ENCODE data around the gene FAM47E.

The FAM47E gene

DNA sequence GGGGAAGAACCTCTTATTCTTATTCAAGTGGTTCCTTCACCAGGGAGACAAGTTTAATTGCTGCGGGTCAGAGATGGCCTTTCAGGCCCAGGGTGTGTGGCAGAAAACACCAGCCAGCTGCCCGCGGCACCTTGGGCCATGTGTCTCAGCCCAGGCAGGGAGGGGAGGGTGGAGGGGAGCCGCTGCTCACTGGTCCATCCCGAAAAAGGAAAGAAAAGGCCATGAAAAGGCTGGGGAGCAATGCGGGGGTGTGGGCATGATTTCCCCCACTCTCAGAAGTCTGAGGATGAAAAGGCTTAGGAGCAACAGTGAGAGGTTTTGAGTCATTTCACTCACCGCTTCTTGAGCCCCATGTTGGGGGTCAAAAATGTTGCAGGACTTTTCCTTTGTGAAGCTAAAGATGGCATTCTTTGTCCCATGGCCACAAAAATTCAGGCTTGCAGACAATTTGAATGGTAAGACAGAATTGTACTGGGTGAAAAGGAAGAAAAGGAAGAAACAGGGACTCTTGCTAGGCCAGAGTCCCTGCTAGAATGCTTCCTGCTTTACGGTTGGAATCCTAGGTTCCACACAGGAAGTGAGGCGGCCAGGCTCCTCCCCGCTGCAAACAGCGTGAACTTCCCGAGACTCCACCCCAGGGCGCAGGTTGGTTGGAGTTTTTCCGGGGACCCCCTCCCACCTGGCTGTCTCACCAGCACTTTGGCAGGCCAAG lies 17.4 kb upstream of the FAM47E start:
- H3K27ac ChIP-seq = peak overlapping the region; percentile 59; the same call in 1 of the 2 replicates
- TF ChIP-seq, protein P1, sequence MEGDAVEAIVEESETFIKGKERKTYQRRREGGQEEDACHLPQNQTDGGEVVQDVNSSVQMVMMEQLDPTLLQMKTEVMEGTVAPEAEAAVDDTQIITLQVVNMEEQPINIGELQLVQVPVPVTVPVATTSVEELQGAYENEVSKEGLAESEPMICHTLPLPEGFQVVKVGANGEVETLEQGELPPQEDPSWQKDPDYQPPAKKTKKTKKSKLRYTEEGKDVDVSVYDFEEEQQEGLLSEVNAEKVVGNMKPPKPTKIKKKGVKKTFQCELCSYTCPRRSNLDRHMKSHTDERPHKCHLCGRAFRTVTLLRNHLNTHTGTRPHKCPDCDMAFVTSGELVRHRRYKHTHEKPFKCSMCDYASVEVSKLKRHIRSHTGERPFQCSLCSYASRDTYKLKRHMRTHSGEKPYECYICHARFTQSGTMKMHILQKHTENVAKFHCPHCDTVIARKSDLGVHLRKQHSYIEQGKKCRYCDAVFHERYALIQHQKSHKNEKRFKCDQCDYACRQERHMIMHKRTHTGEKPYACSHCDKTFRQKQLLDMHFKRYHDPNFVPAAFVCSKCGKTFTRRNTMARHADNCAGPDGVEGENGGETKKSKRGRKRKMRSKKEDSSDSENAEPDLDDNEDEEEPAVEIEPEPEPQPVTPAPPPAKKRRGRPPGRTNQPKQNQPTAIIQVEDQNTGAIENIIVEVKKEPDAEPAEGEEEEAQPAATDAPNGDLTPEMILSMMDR (conservative IDR thresholded peaks at IDR 0.05; ENCODE audit: low read depth) = no peak
- no peak for DNase-seq (ENCODE audit: low spot score)
- POLR2A ChIA-PET (ENCODE audit: low non-redundant PET) = no interaction called here
- CTCF ChIA-PET = interaction anchor here (0.6 to 0.7 kb wide), 2 partner anchors 47 to 59 kb away, joined by 3 to 4 read pairs; no protein-coding TSS in a partner anchor

DNA sequence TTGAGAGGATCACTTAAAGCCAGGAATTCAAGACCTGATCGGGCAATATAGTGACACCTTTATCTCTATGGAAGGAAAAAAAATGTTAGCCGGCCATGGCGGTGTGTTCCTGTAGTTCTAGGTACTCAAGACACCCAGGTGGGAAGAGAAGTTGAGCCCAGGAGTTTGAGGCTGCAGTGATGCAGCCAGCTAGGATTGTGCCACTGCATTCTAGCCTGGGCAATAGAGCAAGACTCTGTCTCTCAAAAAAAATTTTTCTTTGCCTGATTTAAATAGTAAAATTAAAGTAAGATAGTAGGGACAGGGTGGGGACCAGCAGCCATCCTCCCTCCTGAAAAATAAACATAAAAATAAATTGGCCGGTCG lies 16.9 kb upstream of the FAM47E start:
- no peak overlapping the region for H3K27ac ChIP-seq
- CTCF ChIA-PET = interaction anchor here (0.5 kb wide), 1 partner anchor 16 kb away, joined by 3 read pairs; no protein-coding TSS in a partner anchor
- POLR2A ChIA-PET (ENCODE audit: low non-redundant PET) = no interaction called here
- no peak for DNase-seq (ENCODE audit: low spot score)
- TF ChIP-seq, protein P1 (conservative IDR thresholded peaks at IDR 0.05; ENCODE audit: low read depth) = no peak

DNA sequence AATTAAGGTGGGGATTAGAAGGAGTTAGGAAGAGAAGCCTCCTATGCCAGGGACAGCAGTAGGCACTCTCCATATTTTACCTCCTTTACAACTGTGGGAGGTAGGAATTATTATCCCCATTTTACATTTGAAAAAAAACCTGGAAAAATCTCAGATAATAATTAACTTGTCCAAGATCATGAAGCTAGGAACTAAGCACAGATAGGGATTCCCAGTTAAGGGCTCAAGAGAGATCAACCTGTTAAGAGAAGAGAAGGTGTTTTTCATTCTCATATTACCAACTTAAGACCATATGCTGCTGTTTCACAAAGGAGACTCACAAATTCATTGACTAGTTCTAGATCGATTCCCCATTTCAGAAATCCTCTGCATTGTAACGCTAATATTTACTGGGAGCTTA lies 16.1 kb upstream of the FAM47E start:
- POLR2A ChIA-PET (ENCODE audit: low non-redundant PET) = no interaction called here
- CTCF ChIA-PET = interaction anchor here (0.5 kb wide), 2 partner anchors 15 to 829 kb away, joined by 3 read pairs; no protein-coding TSS in a partner anchor
- H3K27ac ChIP-seq = no peak overlapping the region
- no peak for DNase-seq (ENCODE audit: low spot score)
- TF ChIP-seq, protein P1 (conservative IDR thresholded peaks at IDR 0.05; ENCODE audit: low read depth) = no peak

DNA sequence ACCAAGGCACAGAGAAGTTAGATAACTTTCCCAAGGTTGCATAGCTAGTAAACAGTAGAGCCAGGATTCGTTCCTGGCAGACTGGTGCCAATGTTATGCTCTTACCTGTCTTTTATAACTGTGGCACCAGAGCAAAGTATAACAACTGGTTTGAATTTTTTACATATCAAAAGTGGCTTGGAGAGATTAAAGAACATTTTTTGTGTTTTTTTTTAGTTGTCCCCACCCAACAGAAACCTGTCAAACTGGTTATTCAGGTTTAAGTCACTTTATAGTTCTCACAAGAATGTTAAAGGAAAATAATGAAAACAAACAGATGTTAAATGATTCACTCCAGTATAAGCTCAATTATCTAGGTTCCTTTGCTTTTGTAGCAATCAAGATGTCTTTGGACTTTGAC lies 15.6 kb upstream of the FAM47E start:
- CTCF ChIA-PET = no interaction called here
- no peak overlapping the region for H3K27ac ChIP-seq
- peak; percentile 67 for DNase-seq (ENCODE audit: low spot score)
- TF ChIP-seq, protein P1 (conservative IDR thresholded peaks at IDR 0.05; ENCODE audit: low read depth) = no peak
- POLR2A ChIA-PET (ENCODE audit: low non-redundant PET) = no interaction called here

DNA sequence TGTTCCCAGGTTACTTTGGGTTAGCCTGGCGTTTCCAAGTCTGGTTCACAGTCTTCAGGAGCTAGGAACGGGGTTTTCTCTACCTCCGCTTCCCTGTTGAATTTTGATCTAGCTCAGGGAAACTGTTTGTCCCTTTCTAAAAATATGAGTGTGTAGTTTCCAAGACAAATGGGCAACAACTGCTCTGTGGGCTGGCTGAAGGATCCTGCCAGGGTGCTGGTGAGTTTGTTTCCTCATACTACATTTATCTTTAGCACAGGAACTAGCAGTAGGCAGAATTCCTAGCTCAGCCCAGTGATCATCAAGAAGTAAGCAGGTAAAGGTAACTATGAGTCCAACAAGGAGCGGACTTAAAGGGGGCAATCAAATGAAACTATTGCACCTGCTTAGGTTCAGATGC lies 13.3 kb upstream of the FAM47E start:
- ChIA-PET POLR2A (ENCODE audit: low non-redundant PET) (no interaction called here), CTCF (interaction anchor here (0.7 kb wide), 1 partner anchor 59 kb away, joined by 3 read pairs; no protein-coding TSS in a partner anchor)
- TF ChIP-seq, protein P1 (conservative IDR thresholded peaks at IDR 0.05; ENCODE audit: low read depth) = no peak
- no peak overlapping the region for H3K27ac ChIP-seq
- DNase-seq (ENCODE audit: low spot score) = no peak

DNA sequence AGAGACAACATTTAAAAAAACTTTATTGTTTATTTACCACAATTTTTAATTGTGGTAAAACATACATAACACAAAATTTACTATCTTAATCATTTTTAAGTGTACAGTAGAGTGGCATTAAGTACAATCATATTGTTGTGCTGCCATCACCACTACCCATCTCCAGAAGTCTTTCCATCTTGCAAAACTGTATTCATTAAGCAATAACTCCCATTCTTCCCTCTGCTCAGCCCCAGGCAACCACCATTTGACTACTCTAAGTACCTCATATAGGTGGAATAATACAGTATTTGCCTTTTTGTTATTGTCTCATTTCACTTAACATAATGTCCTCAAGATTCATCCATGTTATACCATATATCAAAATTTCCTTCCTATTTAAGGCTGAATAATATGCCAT lies 12.8 kb upstream of the FAM47E start:
- ChIA-PET CTCF (no interaction called here), POLR2A (ENCODE audit: low non-redundant PET) (no interaction called here)
- TF ChIP-seq, protein P1 (conservative IDR thresholded peaks at IDR 0.05; ENCODE audit: low read depth) = no peak
- no peak for DNase-seq (ENCODE audit: low spot score)
- H3K27ac ChIP-seq = no peak overlapping the region
